Esophagus mucosa (tissue), 1 donor: Measurements from ENCODE around the gene CFDP1. TPM values are rescaled to one million over a fixed set of nuclear protein-coding genes. Genes with fewer than 3 reads are reported as not detected.

ENCODE experiments used
- ATAC-seq: fragments of 200-7000 bp; cut with Tn5 transposase; one replicate; pipeline ENCODE4 v1.9.1; 2020
- total RNA-seq: library from RNA; stranded (reverse); gene quantifications from one replicate; pipeline ENCODE4 v1.2.4, GENCODE V29; 2023
- donor health status: DM: yes; HTN: yes; CAD: no.

Gene CFDP1
- total RNA-seq, 1 donor from 2014 or later: 33.5 TPM

DNA sequence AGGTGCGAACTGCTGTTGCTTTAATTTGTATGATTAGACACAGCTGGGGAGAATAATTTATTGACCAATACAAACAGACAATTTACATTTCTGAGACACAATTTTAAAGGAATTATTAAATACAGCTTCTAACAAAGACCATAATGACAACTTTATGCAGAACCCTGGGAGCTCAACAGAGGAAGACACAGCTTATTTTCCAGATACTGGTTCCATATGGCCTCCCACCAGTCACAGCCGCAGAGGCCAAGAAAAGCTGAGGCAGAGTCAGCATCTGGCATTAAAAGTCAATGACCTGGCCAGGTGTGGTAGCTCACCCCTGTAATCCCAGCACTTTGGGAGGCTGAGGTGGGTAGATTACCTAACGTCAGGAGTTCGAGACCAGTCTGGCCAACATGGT, 115.8 kb downstream of the CFDP1 start:
- no peak for ATAC-seq

DNA sequence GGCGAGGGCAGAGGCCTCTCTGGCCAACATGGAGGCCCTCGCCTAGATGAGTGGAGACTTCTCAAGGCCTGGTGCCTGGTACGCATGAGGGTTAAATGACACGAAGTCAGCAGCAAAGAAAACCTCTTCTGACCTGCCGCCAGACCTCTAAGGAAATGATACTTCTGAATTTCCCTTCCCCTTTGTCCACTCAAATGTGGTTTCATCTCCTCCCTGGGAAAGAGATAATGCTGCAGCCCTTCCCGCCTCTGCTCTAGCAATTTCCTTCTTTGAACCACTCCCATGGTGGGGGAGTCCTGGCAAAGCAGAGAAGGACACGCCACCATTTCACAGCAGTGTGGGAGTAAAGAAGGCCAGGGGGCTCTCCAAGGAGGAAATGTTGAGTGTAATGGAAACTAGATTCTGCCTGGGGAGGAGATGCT, 116.2 kb downstream of the CFDP1 start:
- ATAC-seq: no peak

DNA sequence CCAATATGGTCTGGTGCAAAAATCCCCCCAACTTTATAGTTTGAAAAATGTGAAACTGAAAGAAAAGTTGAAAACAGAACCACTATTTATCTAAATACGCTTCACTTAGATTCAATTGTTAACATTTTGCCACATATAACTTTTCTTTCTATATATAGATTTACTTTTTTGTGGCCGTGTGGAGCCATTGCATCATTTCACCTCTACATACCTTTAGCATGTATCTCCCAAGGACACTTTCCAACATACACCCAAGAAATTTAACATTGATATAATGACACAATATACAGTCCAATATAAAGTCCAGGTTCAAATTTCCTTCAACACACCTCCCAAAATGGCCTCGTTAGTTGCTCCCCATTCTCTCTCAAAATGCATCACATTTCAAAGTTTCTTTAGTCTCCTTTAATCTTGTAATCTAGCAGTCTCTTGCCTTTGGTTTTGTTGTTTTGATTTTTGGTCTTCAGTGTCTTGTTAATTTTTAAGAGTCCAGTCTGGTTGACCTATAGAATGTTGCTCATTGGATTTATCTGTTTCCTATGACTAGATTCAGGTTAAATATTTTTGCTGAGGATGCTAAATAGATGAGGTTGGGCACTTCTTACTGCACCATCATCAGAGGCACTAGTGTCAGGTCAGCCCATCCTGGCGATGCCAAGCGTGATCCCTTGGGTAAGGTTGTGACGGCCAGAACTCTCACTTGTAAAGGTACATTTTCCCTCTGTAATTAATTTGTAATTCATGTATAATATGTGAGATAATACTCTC, 117.6 kb downstream of the CFDP1 start:
- no peak for ATAC-seq

DNA sequence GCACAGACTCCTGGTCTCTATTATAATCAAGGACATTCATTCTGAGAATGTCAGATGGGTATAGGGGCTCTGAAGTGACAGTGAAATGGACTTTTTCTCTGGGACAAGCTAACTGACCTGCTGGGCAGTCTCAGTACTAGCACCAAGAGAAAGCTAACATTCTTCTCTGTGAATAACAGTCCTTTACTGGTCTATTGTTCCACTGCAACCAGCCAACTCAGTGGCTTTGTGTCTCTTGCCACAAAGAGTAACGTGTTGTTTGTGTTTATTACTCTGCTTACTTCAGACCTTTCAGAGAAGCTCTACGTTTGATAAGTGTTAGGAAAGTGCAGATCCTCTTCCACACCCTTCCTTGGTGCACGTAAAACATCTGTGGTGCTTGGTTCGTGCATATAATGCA, 120.4 kb downstream of the CFDP1 start:
- no peak for ATAC-seq

DNA sequence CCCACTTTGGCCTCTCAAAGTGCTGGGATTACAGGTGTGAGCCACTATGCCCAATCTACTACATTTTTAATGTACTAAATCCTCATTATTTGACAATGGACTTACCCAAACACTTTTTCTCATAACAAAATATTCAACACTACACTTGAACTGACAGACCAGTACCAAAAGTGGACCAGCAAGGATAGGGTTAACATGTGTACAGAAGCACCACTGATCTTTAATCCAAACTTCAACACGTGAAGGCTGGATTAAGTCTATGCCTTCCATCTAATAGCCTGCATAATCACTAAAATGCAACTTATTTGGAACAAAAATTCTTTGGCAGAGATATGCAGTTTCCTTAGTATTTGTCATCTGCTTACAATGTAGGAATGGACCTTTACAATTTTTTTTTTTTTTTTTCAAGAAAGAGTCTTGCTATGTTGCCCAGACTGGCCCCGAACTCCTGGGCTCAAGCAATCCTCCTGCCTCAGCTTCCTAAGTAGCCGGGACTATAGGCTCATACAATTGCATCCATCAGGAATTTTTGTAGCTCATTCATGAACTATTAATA, 121.8 kb downstream of the CFDP1 start:
- no peak for ATAC-seq

DNA sequence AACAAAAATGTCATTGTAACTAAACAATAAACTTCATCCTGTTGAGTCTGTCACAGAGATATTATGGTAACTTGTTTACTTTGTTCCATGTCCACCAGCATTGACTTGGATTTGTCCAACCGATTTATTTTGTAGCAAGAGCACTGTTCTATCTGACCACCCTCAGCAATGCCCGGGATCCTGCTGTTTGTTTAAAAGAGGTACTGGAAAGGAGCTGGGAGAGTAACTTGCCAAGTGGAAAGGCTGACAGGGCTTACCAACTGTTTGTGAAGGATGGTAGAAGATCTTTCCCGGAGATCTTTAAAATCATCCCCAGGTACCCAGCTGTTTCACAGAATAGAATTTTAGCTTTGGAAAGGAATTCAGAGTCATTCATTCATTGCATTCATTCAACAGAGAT, 122.8 kb downstream of the CFDP1 start:
- ATAC-seq: no peak

DNA sequence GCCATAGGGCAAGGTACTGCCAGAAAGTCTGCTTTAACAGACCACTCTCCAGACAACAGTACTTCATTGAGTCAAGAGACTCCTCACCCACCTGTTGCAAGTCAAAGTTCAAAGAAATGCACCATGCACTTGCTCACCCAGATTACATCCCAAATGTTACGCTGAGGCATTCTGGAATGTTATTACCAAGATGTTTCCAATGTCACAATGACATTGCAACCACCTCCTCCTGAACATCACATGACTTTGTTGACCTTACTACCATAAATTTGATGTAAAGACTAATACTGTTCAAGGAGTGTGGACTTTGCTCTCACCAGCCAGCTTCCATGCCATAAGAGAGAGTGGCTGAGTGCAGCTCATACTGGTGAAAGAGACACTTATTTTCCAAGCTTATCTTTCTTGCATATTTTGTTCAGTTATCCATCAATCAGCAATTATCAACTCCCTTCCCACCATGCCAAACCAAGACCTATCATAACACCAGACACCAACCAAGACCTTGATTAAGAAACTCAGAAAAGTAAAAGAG, 123.3 kb downstream of the CFDP1 start:
- no peak for ATAC-seq

DNA sequence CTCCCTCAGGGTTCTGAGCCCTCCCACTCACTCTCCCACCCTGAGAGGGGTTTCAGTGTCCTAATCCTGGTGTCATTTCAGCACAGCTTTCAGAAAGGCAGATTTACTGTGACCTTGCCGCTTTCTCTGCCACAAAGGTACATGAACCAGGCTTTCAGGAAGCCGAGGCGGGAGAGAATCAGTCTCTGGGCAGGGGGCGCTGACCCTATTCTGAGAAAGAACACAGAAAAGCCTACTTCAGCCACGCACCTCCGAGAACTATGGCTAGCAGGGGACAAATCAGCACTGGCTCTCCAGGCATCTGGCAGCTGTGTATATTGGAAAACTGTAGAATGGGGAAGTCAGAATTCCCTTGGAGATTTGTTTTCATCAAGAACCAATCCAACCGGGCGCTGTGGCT, 124.1 kb downstream of the CFDP1 start:
- no peak for ATAC-seq

DNA sequence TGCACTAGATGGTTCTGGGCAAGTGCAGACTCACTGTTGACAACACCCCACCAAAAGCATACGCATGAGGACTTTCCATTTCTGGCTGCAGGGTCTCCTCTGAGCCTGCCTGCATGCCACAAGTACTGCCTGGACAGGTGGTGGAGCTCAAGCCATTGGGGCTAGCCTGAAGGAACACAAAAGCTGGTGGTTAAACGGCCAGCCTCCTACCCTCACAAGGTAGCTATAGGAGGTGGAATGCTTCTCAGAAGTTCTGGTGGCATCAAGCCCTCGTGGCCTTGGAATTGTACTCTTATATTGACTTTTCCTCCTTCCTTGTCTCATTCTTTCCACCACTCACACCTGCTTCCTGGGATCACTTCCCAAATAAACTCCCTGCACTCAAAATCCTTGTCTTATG, 125.3 kb downstream of the CFDP1 start:
- no peak for ATAC-seq

DNA sequence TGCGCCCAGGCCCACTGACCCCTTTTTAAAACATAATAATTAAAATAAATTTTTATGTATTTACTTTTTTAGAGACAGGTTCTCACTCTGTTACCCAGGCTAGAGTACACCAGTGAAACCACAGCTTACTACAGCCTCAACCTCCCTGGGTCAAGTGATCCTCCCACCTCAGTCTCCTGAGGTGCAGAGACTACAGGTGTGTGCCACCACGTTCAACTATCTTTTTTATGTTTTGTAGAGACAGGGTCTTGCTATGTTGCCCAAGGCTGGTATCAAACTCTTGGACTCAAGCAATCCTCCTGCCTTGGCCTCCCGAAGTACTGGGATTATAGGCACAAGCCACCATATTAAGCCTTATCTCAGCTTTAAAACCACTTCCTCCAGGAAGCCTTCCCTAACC, 125.8 kb downstream of the CFDP1 start:
- no peak for ATAC-seq

DNA sequence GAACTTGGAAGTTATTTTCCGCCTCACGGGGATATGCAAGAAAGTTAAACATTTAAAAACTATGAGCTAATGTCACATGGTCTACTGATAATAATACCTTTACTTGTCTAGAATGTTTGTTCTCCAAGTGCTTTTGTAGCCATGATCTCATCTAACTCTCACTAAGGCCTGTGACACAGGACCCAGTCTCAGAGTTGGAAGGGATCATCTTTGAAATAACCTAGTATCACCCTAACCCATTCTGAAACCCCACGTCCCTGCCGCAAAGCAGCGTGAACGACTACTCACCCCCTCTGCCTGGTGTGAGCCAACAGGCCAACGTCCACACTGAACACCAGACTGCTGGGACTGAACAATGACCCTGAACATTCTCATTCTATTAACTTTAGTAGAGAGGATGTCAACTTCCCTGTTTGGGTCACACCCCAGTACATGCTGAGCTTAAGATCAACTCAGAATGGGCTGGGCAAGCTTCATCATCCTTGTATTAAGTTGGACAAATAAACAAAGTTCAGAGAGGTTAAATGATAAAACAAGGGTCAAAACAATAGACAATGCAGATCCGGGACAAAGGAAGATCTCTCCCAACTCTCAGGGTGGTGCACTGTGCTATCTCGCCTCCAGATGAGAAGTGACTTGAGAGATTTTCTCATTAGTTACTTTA, 127.1 kb downstream of the CFDP1 start:
- peak; percentile 39 for ATAC-seq

DNA sequence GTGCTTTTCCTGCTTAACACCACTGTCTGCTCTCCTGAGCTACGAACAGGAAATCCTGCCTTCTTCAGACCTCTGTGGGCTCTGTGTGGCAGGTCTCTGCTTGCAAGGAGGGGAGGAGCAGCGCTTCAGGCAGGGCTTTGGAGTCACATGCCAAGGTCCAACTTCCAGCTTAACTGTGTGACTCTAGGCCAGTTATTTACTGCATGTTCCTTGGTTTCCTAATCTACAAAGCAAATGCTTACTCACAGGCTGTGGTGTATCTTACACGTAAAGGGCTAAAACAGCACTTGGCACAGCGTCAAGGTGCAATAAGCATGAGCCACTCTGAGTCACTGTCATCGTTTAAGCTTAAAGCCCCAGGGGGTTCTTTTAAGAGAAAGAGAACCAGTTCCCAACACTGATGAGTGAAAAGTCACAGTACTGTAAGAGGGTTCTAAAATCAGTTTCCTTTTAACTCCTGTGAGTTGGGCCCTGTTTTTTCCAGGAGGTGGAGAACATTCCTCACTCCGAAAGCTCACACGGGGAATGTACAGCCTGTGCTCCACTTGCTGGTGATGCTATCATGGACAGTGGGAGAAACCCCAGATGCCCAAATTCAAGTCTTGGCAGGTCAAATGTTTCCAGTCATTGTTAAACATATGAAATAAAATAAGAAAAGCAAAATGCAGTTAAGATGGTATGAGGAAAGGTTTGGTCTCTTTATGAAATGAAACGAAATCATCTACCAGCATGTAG, 127.8 kb downstream of the CFDP1 start:
- ATAC-seq: peak; percentile 95

DNA sequence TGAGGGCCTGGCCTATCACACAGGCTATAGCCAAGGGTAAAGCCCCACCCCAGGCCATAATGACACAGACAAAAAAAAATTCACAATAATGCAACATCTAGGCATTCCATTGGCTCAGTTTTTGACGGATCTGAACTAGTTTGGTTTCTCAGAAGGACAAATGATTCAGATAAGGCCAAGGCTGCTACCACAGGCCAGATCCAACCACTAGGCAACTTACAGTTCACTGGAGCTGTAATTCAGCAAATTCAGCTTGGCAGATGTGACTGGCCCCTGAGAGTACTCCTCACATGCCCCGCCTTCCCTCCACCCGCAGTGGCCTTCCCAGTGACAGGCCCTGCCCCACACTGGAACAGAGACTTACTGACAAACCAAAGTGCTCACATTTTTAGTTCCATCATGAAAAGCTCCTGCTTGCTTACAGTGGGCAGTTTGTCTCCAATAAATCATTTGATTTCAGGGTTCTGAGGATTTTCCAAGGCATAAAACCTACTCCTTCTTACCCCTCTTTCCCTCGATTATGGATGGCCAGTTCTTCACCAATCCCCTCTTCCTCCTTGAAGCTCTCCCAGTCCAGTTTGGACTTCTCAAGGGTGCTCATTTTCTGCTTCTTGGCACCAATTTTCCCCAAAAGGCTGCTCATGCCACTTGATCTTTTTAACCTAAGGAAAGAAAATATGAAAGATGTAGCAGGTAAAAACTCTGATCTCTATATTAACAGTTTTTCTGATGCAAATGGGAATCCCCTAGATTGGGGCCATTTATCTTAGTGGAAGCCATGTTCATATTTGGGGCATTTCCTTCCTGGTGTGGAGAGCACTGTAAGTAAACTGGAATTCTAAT, 128.6 kb downstream of the CFDP1 start:
- peak; percentile 42 for ATAC-seq

DNA sequence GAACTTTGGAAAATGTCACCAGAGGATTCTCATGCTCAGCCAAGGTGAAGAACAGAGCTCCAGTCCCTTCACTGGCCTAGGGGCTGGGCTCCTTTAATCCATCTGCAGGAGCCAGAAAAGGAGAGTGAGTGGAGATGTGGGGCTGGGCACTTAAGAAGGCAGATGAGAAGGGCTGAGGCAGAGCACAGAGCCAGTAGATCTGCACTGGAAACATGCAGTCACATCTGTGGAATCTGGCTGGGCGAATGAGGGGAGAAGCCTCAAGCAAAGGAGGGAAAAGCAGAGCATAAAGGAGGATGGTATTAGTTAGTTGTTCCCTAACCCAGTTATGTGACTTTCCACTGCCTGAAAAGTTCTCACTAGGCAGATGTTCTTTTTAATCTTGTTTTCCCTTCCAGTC, 131.5 kb downstream of the CFDP1 start:
- no peak for ATAC-seq

DNA sequence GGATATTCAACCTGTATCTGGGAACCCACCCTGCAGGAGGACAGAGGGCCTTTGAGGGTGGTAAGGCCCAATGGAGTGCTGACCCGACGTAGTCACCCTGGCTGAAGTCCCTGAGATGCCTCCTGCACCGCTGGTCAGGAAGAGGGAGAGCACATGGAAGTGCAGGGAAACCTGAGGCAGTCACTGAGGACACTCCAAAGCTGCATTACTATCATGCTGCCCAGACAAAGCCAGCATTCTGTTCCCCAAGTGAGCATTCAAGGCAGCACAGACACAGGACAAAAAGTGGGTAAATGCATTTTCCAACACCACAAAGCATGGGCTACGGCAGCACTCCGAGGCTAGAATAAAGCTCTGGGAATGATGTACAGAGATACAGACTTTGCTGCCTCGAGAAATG, 135.0 kb downstream of the CFDP1 start:
- ATAC-seq: no peak

DNA sequence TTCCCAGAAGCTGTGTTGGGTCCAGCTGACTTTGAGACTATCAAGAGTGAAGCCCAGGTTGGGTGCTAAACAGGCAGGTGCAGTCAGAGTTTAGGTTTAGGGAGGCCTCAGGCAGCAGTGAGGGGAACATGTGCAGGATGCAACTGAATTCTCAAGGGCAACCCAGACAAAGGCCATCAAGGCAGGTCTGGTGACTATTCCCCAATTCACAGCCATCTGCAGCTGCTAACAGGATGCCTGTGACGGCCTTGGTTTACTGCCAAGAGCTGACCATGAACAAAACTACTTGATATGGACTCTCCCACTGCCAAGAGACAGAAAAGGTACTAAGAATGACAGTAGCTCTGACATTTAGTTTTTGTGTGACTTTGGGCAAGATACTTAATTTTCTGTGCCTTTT, 136.7 kb downstream of the CFDP1 start:
- no peak for ATAC-seq

DNA sequence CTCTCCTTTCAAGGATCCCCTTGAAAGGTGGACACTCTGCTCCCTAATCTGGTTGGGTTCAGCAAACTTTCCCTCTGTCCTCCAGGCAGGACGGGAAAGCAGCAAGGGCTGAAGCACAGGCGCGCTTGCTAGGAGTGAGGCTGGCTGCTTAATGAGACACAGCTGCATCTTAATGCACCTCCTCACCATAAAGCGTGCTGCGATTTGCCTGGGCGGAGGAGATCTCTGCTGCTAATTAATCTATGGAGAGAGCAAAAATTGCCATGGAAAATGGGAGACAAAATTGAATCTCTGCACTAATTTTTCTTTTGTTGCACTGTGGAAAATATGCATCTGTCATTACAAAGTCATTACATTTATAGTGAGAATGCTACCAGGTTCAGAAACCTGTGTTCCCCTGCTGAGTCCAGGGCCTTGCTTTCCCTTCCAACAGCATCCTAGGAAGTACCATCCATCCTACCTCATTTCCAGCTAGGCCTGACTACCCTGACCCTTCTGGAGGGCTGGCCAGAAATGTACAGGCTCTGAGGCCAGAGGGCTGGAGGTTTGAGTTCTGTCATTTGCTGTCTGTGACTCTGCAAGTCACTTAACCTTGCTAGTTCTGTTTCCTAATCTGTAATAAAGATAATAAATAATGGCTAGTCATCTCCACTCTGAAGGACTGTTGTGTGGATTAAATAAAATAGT, 138.4 kb downstream of the CFDP1 start:
- no peak for ATAC-seq

DNA sequence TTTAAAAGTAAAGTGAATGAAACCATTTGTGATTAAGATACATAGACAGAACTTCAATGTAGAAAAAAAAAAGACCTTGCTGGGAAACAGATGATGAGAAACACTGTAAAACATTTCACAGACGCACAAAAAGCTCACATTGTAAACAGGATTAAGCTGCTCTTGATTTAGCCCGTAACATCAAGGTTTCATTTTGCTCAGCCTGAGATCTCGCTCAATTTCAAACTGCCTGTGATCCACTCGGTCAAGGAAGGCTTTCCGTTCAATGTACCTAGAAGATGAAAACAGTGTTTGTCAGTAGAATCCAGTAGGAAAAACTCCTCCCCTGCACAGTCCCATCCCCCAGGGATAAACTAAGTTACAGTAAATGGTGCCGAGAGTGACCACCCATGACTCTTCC, 139.5 kb downstream of the CFDP1 start:
- ATAC-seq: no peak

DNA sequence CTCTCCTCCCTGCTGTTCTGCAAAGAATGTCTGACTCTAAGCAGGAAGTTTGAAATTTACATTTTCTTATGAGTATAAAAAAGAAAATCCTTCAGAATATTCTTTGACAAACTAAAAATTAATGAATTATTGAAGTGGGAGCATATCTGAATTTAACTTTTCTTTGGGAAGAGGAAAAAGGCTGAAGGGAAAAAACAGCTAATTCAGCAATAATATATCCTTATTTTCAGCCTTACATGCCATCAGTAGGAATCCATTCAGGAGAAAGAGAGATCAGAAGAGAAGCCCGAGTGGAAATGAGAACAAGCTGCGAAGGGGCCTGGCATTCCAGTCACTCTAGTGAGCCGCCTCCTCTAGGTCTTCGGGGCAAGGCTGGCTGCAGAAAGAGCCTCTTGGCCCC, 140.1 kb downstream of the CFDP1 start:
- ATAC-seq: no peak

DNA sequence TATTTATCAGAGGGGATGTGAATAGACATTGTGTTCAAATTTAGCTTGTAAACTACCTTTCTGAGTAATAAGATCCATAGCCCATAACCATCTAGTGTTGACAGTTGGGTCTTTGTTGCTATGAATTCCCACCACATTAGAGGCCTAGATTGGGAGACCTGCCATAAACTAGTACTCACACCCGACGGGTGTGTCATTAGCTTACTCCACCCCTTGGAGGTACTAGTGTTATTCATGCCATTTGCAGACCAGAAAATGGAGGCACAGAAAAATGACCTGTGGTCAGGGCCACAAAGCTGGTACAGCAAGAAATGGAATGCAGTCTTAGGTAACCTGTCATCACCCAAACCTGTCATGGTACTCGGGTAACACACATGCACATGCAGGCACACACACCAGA, 140.6 kb downstream of the CFDP1 start:
- ATAC-seq: peak; percentile 57

DNA sequence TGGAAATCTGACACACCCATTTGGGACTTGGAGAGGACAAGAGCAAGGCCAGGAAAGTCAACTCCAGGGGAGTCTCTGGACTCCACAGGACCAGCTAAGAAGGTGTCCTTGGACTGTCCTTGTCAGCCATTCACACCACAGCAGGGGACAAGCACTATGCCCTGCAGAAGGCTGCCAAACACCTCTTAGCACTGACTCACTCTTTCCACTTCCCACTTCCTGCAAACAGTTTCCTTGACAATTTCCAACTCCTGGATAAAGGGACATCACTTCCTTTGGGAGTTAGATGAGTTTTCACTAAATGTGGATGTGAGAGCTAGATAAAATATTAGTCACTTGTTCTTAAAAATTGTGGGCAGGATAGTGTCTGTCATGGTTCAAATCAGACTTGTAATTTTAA, 144.1 kb downstream of the CFDP1 start:
- ATAC-seq: peak; percentile 51
